GM12801 (cell line): ENCODE results near the gene TRMT10B.

Experiments used
- CTCF ChIP-seq: IDR thresholded peaks from one replicate; pipeline ENCODE4 v1.5.1; 2011; ENCODE audit warnings: control low read depth; ENCODE audit not compliant: insufficient read length; ENCODE audit errors: extremely low read depth

The TRMT10B gene

GRCh38 chr9:37775216-37775919 lies 21.8 kb downstream of the TRMT10B start:
- no peak for TF ChIP-seq CTCF

- no peak for TF ChIP-seq CTCF
Observed at GRCh38 chr9:37776328-37776727, 22.7 kb downstream of the TRMT10B start.

GRCh38 chr9:37778534-37778933 lies 24.9 kb downstream of the TRMT10B start:
- TF ChIP-seq CTCF, result no peak

GRCh38 chr9:37784291-37784615 lies 30.6 kb downstream of the TRMT10B start:
- TF ChIP-seq CTCF, result no peak

GRCh38 chr9:37784616-37785483 lies 31.2 kb downstream of the TRMT10B start, which contains the start of gene EXOSC3:
Gene EXOSC3 (minus strand): TSS chr9:37785064. CDS start chr9:37785044, 20 bp downstream.
- TF ChIP-seq CTCF, result no peak

- TF ChIP-seq CTCF, result no peak
Observed at GRCh38 chr9:37787059-37787458, 33.5 kb downstream of the TRMT10B start.

GRCh38 chr9:37788332-37788731 lies 34.7 kb downstream of the TRMT10B start:
- TF ChIP-seq CTCF, result no peak
